ENCODE measurements around the gene APOM. TPM values are rescaled to one million over a fixed set of nuclear protein-coding genes. Genes with fewer than 3 reads are reported as not detected.

The APOM gene
- total and polyA plus RNA-seq, 2 of the 4 experiments (the other 2 are of a cell fraction) = 1.4 to 3.8 TPM

- CTCF ChIA-PET = no interaction called here
- Histone ChIP-seq H3K4me1 (ENCODE audit: control insufficient read depth, insufficient read depth, low read length) (no peaks in the 10 kb centered on the region), H3K23ac (ENCODE audit: low read depth, low read length) (no peak overlapping the region), H2BK20ac (ENCODE audit: low read depth, low read length) (no peak overlapping the region), H3K79me1 (ENCODE audit: low read depth in 1 of 2, low read length in 2 of 2) (peaks cover 44 to 62% of the 10 kb centered on the region in 2 experiments), H3K4me3 (ENCODE audit: insufficient read depth, low read depth, low read length) (no peak overlapping the region), H3K4ac (ENCODE audit: low read depth, low read length) (no peak overlapping the region), H2BK120ac (ENCODE audit: low read depth, low read length) (no peak overlapping the region), H3K36me3 (ENCODE audit: control insufficient read depth, insufficient read depth, low read length) (peaks cover 93% of the 10 kb centered on the region), H3K14ac (replicated peaks; ENCODE audit: low read depth, low read length) (no peak overlapping the region), H3K4me2 (ENCODE audit: low read depth, low read length) (no peak overlapping the region), H3K9me1 (ENCODE audit: insufficient read depth, low read length) (no peaks in the 10 kb centered on the region), H3K9ac (ENCODE audit: low read depth, low read length) (no peak overlapping the region), H3K9me3 (ENCODE audit: control insufficient read depth, insufficient read depth, low read length) (no peaks in the 10 kb centered on the region), H4K5ac (ENCODE audit: low read depth, low read length) (no peak overlapping the region), H3K27ac (ENCODE audit: insufficient read depth, low read length) (no peak overlapping the region), H4K91ac (ENCODE audit: insufficient read depth, low read depth, low read length) (no peak overlapping the region), H3K27me3 (ENCODE audit: control insufficient read depth, insufficient read depth, low read length) (no peaks in the 10 kb centered on the region), H2BK5ac (ENCODE audit: low read depth, low read length, poor library complexity, severe bottlenecking) (no peak overlapping the region), H4K8ac (ENCODE audit: low read depth in 2 of 2, low read length in 2 of 2) (no peak overlapping the region), H2AFZ (replicated peaks; ENCODE audit: low read length, poor library complexity) (no peak overlapping the region), H3K18ac (ENCODE audit: low read depth, low read length) (no peak overlapping the region), H2AK9ac (replicated peaks; ENCODE audit: low read depth, low read length, poor library complexity) (peak overlapping the region; percentile 75), H2BK15ac (ENCODE audit: low read depth, low read length) (no peak overlapping the region), H4K20me1 (ENCODE audit: insufficient read depth, low read length) (peaks cover 27% of the 10 kb centered on the region), H2AK5ac (ENCODE audit: low read depth, low read length) (no peak overlapping the region), H3K56ac (ENCODE audit: extremely low read depth, insufficient read depth, low read length) (no peak overlapping the region)
- DNase-seq (no peak), ATAC-seq (ENCODE audit: low read depth) (no peak)
- intact Hi-C loops (cut with micrococcal nuclease) = no loop called here
- TF ChIP-seq CHD1 (IDR thresholded peaks at IDR 0.05; ENCODE audit: low read depth, low read length) (no peak), MAZ (IDR thresholded peaks at IDR 0.05; ENCODE audit: borderline replicate concordance, low read depth, low read length) (no peak), POLR2A (IDR thresholded peaks at IDR 0.05; ENCODE audit: low read depth, low read length) (no peak), RFX5 (IDR thresholded peaks at IDR 0.05; ENCODE audit: low read depth, low read length) (no peak), MXI1 (IDR thresholded peaks at IDR 0.05; ENCODE audit: borderline replicate concordance, low read depth, low read length) (no peak)
- dilution Hi-C loops (cut with HindIII; ENCODE audit: low sequenced_read_pairs, unreplicated experiment) = no loop called here
- BruUV-seq (replicated peaks) = no TSS peak
- POLR2A ChIA-PET (ENCODE audit: unreplicated experiment) = no interaction called here
- in situ Hi-C loops (cut with MboI; ENCODE audit: low sequenced_read_pairs) = no loop called here
- WGBS, 2 experiments (ENCODE audit: extremely low coverage in 2 of 2, insufficient read length in 1 of 2) = 97% methylated on average over 5 of the region's 16 CpGs; no CpG with 5 or more reads in 1 of the 2 experiments
These were observed 24.5 kb upstream of the APOM start for GRCh38 chr6:31631209-31631608.

Measured in IMR-90 (cell line).